ENCODE results near the gene ABRACL.
"Not testable (repeated sequence)": the region's sequence is repeated elsewhere in the genome, so short reads cannot be mapped to it uniquely, and the experiment has no call there.

ABRACL gene

GRCh38 chr6:138987643-138988468 is 40.7 kb upstream of the ABRACL start, which contains the start of gene REPS1:
Gene REPS1, minus strand, starts transcription at chr6:138988253. Its CDS starts 571 bp downstream, at chr6:138987682.
- peak; percentile 76 for DNase-seq (ENCODE audit: low read depth, low spot score)
- Histone ChIP-seq H3K9me3 (ENCODE audit: insufficient read depth, low read length) (no peaks in the 10 kb centered on the region), H3K27me3 (ENCODE audit: insufficient read depth, insufficient read length) (no peaks in the 10 kb centered on the region), H3K4me3 (ENCODE audit: insufficient read length, low read depth) (peak within 1 kb of the TSS; percentile 88), H3K9ac (ENCODE audit: insufficient read length, low read depth) (peak within 1 kb of the TSS; percentile 92), H3K4me1 (ENCODE audit: insufficient read depth, insufficient read length) (no peaks in the 10 kb centered on the region), H3K36me3 (ENCODE audit: insufficient read depth, insufficient read length, low read length) (no peaks in the 10 kb centered on the region)
- TF ChIP-seq YY1 (IDR thresholded peaks at IDR 0.05; ENCODE audit: insufficient read depth, insufficient read length) = no peak
- no peak for TF ChIP-seq ZNF274 (IDR thresholded peaks at IDR 0.05; ENCODE audit: low read depth, low read length)
- no peak for TF ChIP-seq SUZ12 (IDR thresholded peaks at IDR 0.05; ENCODE audit: extremely low read depth, insufficient read depth, insufficient read length)

GRCh38 chr6:138988469-138988834 is 40.1 kb upstream of the ABRACL start:
- Histone ChIP-seq H3K4me3 (ENCODE audit: insufficient read length, low read depth) (no peak overlapping the region), H3K9me3 (ENCODE audit: insufficient read depth, low read length) (no peaks in the 10 kb centered on the region), H3K9ac (ENCODE audit: insufficient read length, low read depth) (peak overlapping the region; percentile 32), H3K4me1 (ENCODE audit: insufficient read depth, insufficient read length) (no peaks in the 10 kb centered on the region), H3K27me3 (ENCODE audit: insufficient read depth, insufficient read length) (no peaks in the 10 kb centered on the region), H3K36me3 (ENCODE audit: insufficient read depth, insufficient read length, low read length) (no peaks in the 10 kb centered on the region)
- TF ChIP-seq YY1 (IDR thresholded peaks at IDR 0.05; ENCODE audit: insufficient read depth, insufficient read length) (no peak), ZNF274 (IDR thresholded peaks at IDR 0.05; ENCODE audit: low read depth, low read length) (no peak), SUZ12 (IDR thresholded peaks at IDR 0.05; ENCODE audit: extremely low read depth, insufficient read depth, insufficient read length) (no peak)
- DNase-seq (ENCODE audit: low read depth, low spot score) = no peak

DNA sequence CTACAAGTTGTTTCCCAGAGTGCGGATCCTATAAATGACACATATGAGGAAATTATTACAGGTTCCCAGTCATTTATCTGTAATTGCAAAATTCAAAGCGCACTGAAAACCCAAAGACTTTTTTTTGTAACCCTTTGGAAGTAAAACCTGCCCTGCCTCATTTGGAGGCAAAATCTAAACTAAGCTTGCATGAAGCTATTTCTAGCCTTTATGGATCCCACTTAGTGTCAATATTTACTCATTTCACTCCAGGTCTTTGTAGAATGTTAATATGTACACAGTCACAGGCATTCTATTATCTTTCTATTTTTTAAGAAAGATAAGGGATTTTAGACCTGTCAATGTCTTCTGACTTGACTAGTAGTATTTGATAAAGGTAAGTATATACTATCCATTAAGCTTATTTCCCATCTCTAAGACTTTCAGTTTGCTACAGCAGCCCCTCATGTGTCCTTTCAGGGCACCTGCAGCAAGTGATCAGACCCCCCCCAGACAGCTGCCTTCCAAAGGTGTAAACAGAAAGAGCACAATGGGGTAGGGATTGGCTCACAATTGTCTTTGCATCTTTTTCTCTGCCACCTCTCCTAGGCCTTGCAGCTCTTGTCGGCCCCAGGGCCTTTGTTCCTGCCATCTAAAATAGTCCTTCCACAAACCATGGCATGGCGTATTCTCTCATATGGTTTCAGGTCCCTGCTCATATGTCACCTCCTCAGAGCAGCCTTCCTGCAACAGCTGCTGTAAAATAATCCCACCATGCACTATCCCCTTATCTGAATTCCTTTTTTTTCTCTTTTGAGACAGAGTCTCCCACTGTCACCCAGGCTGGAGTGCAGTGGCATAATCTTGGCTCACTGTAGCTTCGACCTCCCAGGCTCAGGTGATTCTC is 39.2 kb upstream of the ABRACL start:
- DNase-seq (ENCODE audit: low read depth, low spot score) = no peak
- no peaks in the 10 kb centered on the region for H3K4me1 ChIP-seq (ENCODE audit: insufficient read depth, insufficient read length)
- H3K9me3 ChIP-seq (ENCODE audit: insufficient read depth, low read length) = no peaks in the 10 kb centered on the region
- TF ChIP-seq YY1 (IDR thresholded peaks at IDR 0.05; ENCODE audit: insufficient read depth, insufficient read length) = no peak
- TF ChIP-seq SUZ12 (IDR thresholded peaks at IDR 0.05; ENCODE audit: extremely low read depth, insufficient read depth, insufficient read length) = no peak
- TF ChIP-seq ZNF274 (IDR thresholded peaks at IDR 0.05; ENCODE audit: low read depth, low read length) = no peak
- H3K27me3 ChIP-seq (ENCODE audit: insufficient read depth, insufficient read length) = no peaks in the 10 kb centered on the region
- no peak overlapping the region for H3K9ac ChIP-seq (ENCODE audit: insufficient read length, low read depth)
- no peaks in the 10 kb centered on the region for H3K36me3 ChIP-seq (ENCODE audit: insufficient read depth, insufficient read length, low read length)
- no peak overlapping the region for H3K4me3 ChIP-seq (ENCODE audit: insufficient read length, low read depth)

DNA sequence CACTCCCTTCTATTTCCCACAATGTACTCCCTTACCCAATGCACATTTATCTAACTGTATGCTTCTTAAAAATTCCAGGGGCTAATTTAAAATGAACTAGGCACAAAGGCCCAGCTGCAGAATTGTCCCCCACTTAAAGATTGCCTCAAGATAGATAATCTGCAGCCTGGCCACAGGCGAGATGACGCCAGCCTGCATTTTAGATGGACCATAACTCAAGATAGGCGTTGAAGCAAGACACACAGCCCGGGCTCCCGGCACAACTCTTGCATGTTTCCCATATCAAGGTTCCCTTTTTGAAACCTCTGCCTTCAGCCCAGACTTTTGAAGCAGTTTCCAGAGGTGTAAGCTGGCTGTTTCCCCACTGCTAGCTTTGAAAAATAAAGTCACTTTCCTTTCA is 37.3 kb upstream of the ABRACL start:
- H3K9me3 ChIP-seq (ENCODE audit: insufficient read depth, low read length) = no peaks in the 10 kb centered on the region
- no peak overlapping the region for H3K4me3 ChIP-seq (ENCODE audit: insufficient read length, low read depth)
- no peaks in the 10 kb centered on the region for H3K4me1 ChIP-seq (ENCODE audit: insufficient read depth, insufficient read length)
- H3K36me3 ChIP-seq (ENCODE audit: insufficient read depth, insufficient read length, low read length) = no peaks in the 10 kb centered on the region
- no peaks in the 10 kb centered on the region for H3K27me3 ChIP-seq (ENCODE audit: insufficient read depth, insufficient read length)
- no peak overlapping the region for H3K9ac ChIP-seq (ENCODE audit: insufficient read length, low read depth)
- DNase-seq (ENCODE audit: low read depth, low spot score) = no peak
- TF ChIP-seq SUZ12 (IDR thresholded peaks at IDR 0.05; ENCODE audit: extremely low read depth, insufficient read depth, insufficient read length) (no peak), ZNF274 (IDR thresholded peaks at IDR 0.05; ENCODE audit: low read depth, low read length) (no peak), YY1 (IDR thresholded peaks at IDR 0.05; ENCODE audit: insufficient read depth, insufficient read length) (no peak)

- not testable (repeated sequence) for H3K9me3 ChIP-seq (ENCODE audit: insufficient read depth, low read length); H3K27me3 ChIP-seq (ENCODE audit: insufficient read depth, insufficient read length); H3K9ac ChIP-seq (ENCODE audit: insufficient read length, low read depth); DNase-seq (ENCODE audit: low read depth, low spot score); H3K4me3 ChIP-seq (ENCODE audit: insufficient read length, low read depth); H3K4me1 ChIP-seq (ENCODE audit: insufficient read depth, insufficient read length); H3K36me3 ChIP-seq (ENCODE audit: insufficient read depth, insufficient read length, low read length)
These were observed 35.6 kb upstream of the ABRACL start for GRCh38 chr6:138992965-138993364.

DNA sequence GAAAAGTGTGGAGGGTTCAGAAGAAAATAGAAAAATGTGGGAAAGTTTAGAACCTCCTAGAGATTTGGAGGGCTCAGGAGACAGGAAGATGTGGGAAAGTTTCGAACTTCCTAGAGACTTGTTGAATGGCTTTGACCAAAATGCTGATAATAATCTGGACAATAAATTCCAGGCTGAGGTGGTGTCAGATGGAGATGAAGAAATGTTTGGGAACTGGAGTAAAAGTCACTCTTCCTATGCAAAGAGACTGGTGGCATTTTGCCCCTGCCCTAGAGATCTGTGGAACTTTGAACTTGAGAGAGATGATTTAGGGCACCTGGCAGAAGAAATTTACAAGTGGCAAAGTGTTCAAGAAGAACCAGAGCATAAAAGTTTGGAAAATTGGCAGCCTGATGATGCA is 35.1 kb upstream of the ABRACL start:
- H3K9ac ChIP-seq (ENCODE audit: insufficient read length, low read depth); H3K4me1 ChIP-seq (ENCODE audit: insufficient read depth, insufficient read length); DNase-seq (ENCODE audit: low read depth, low spot score); H3K27me3 ChIP-seq (ENCODE audit: insufficient read depth, insufficient read length); H3K4me3 ChIP-seq (ENCODE audit: insufficient read length, low read depth); H3K36me3 ChIP-seq (ENCODE audit: insufficient read depth, insufficient read length, low read length); H3K9me3 ChIP-seq (ENCODE audit: insufficient read depth, low read length): not testable (repeated sequence)

DNA sequence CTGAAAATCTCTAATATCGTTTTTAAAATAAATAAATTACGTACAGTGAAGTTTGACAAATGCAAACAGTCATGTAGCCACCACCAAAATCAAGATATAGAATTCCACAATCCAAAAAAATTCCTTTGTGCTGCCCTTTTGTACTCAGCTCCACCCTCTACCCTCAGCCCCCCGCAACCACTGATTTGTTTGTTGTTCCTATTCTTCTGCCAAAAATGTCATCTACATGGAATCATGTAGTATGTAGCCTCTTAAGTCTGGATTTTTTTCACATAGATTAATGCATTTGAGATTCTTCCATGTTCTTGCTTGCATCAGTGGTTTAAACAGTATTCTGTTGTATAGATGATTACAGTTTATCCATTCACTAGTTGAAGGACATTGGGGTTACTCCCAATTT is 32.0 kb upstream of the ABRACL start:
- Histone ChIP-seq H3K36me3 (ENCODE audit: insufficient read depth, insufficient read length, low read length) (no peaks in the 10 kb centered on the region), H3K9me3 (ENCODE audit: insufficient read depth, low read length) (no peaks in the 10 kb centered on the region), H3K27me3 (ENCODE audit: insufficient read depth, insufficient read length) (no peaks in the 10 kb centered on the region), H3K4me1 (ENCODE audit: insufficient read depth, insufficient read length) (no peaks in the 10 kb centered on the region), H3K4me3 (ENCODE audit: insufficient read length, low read depth) (no peak overlapping the region), H3K9ac (ENCODE audit: insufficient read length, low read depth) (no peak overlapping the region)
- no peak for TF ChIP-seq ZNF274 (IDR thresholded peaks at IDR 0.05; ENCODE audit: low read depth, low read length)
- TF ChIP-seq YY1 (IDR thresholded peaks at IDR 0.05; ENCODE audit: insufficient read depth, insufficient read length) = no peak
- no peak for TF ChIP-seq SUZ12 (IDR thresholded peaks at IDR 0.05; ENCODE audit: extremely low read depth, insufficient read depth, insufficient read length)
- DNase-seq (ENCODE audit: low read depth, low spot score) = no peak
